SW 1271 (cell line): ENCODE measurements around the gene ZFYVE27.
A peak's percentile ranks its signal among the peaks of the same experiment; 100 is the strongest.

Source experiments
- DNase-seq, 2 experiments: peaks; one replicate each; lab custom pipeline; 2025; lab: John Stamatoyannopoulos, UW

ZFYVE27 gene

GRCh38 chr10:97791824-97792721 is 55.1 kb downstream of the ZFYVE27 start:
- peak in 1 of 2 experiments; percentile 24 for DNase-seq

GRCh38 chr10:97795886-97796285 is 59.0 kb downstream of the ZFYVE27 start:
- no peak for DNase-seq

GRCh38 chr10:97796651-97797050 is 59.7 kb downstream of the ZFYVE27 start:
- no peak for DNase-seq

GRCh38 chr10:97798958-97799610 is 62.2 kb downstream of the ZFYVE27 start:
- no peak for DNase-seq

GRCh38 chr10:97800474-97800873 is 63.5 kb downstream of the ZFYVE27 start:
- DNase-seq, result no peak

- DNase-seq, result no peak
These were observed 64.5 kb downstream of the ZFYVE27 start for GRCh38 chr10:97801422-97801821.

- DNase-seq, result no peak
These were observed 68.4 kb downstream of the ZFYVE27 start for GRCh38 chr10:97805096-97805884.

- no peak for DNase-seq
These were observed 69.0 kb downstream of the ZFYVE27 start for GRCh38 chr10:97805949-97806348.

GRCh38 chr10:97810446-97810845 is 73.5 kb downstream of the ZFYVE27 start:
- no peak for DNase-seq
